Neural progenitor cell (in vitro differentiated cells): ENCODE data around the gene OPHN1. TPM values are rescaled to one million over a fixed set of nuclear protein-coding genes. Genes with fewer than 3 reads are reported as not detected.

Source experiments
- DNase-seq: peaks from one replicate; pipeline ENCODE4 v3.0.0-alpha.2; 2016; ENCODE audit warnings: low spot score
- H2AFZ ChIP-seq: fragments of 200-600 bp; sonication (generic); replicated peaks from 2 replicates; pipeline ENCODE4 v1.6.1; 2016; ENCODE audit warnings: antibody characterized with exemption
- H3F3A ChIP-seq: fragments of 200-600 bp; sonication (generic); 2 replicates; pipeline ENCODE4 v1.6.1; 2016; ENCODE audit warnings: antibody characterized with exemption, low read depth
- H3K27ac ChIP-seq: fragments of 200-600 bp; sonication (generic); 2 replicates; pipeline ENCODE4 v1.5.1; 2016; ENCODE audit warnings: mild to moderate bottlenecking
- H3K27me3 ChIP-seq: fragments of 200-600 bp; sonication (generic); 2 replicates; pipeline ENCODE4 v1.6.1; 2016; ENCODE audit warnings: mild to moderate bottlenecking, moderate library complexity
- H3K36me3 ChIP-seq: fragments of 200-600 bp; sonication (generic); 2 replicates; pipeline ENCODE4 v1.5.1; 2016
- H3K4me1 ChIP-seq: fragments of 200-600 bp; sonication (generic); 2 replicates; pipeline ENCODE4 v1.6.1; 2016; ENCODE audit warnings: mixed run types
- H3K4me2 ChIP-seq: fragments of 200-600 bp; sonication (generic); 2 replicates; pipeline ENCODE4 v1.6.1; 2016
- H3K4me3 ChIP-seq: fragments of 200-600 bp; sonication (generic); 2 replicates; pipeline ENCODE4 v1.5.1; 2016
- H3K79me2 ChIP-seq: fragments of 200-600 bp; sonication (generic); 2 replicates; pipeline ENCODE4 v1.6.1; 2016; ENCODE audit warnings: low read depth
- H3K9ac ChIP-seq: fragments of 200-600 bp; sonication (generic); 2 replicates; pipeline ENCODE4 v1.6.1; 2016
- H3K9me3 ChIP-seq: fragments of 200-600 bp; sonication (generic); 2 replicates; pipeline ENCODE4 v1.5.1; 2016; ENCODE audit warnings: low read depth
- H4K20me1 ChIP-seq: fragments of 200-600 bp; sonication (generic); 2 replicates; pipeline ENCODE4 v1.6.1; 2016; ENCODE audit warnings: low read depth
- H3K27ac Mint-ChIP-seq: 3 replicates; pipeline ENCODE4 v1.8.0; 2021; ENCODE audit warnings: mixed read lengths
- H3K27me3 Mint-ChIP-seq: 2 replicates; pipeline ENCODE4 v1.8.0; 2022; ENCODE audit warnings: low read depth, mild to moderate bottlenecking, inconsistent platforms, moderate library complexity, mixed read lengths; ENCODE audit not compliant: insufficient read depth
- H3K36me3 Mint-ChIP-seq: 3 replicates; pipeline ENCODE4 v1.8.0; 2021; ENCODE audit warnings: mixed read lengths
- H3K4me1 Mint-ChIP-seq: 3 replicates; pipeline ENCODE4 v1.8.0; 2021; ENCODE audit warnings: mixed read lengths
- H3K4me3 Mint-ChIP-seq: 3 replicates; pipeline ENCODE4 v1.8.0; 2021; ENCODE audit warnings: mild to moderate bottlenecking, moderate library complexity, mixed read lengths
- H3K9me3 Mint-ChIP-seq: 3 replicates; pipeline ENCODE4 v1.8.0; 2020; ENCODE audit warnings: mixed read lengths
- EZH2 ChIP-seq: fragments of 200-600 bp; sonication (generic); IDR thresholded peaks from 2 replicates; pipeline ENCODE4 v1.6.1; 2017; ENCODE audit warnings: antibody characterized with exemption, mild to moderate bottlenecking, moderate library complexity
- EZH2phosphoT487 ChIP-seq: fragments of 200-600 bp; sonication (generic); IDR thresholded peaks from 2 replicates; pipeline ENCODE4 v1.6.1; 2017; ENCODE audit warnings: antibody characterized with exemption
- total RNA-seq: library from RNA; depleted of rRNA; stranded (reverse); fragments of >200 nt; gene quantifications from 2 replicates; pipeline ENCODE4 v1.2.3, GENCODE V29; 2015; ENCODE audit warnings: low replicate concordance
- TF ChIP-seq, protein P1 (sequence below): fragments of 200-600 bp; sonication (generic); IDR thresholded peaks from 2 replicates; pipeline ENCODE4 v1.5.1; 2017; ENCODE audit warnings: antibody characterized with exemption, mild to moderate bottlenecking

The OPHN1 gene
- total RNA-seq, 1 donor from 2014 or later, result 4.5 TPM

DNA sequence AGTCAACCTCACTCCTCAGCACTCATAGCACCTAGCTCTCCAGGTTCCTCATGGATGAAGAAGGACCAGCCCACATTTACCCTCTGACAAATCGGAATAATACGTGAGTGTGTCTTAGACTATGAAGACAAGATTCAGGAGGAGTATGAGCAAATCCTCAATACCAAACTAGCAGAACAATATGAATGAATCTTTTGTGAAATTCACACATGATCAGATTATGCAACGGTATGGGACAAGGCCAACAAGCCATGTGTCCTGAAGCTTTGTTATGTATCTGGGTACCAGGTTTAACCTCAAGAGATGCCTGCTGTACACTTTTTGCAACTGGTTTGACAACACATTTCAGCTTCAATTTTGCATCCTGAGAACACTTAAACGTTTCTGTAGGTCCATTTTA is 300.1 kb downstream of the OPHN1 start:
- Mint-ChIP-seq H3K4me1 (no peaks in the 10 kb centered on the region), H3K4me3 (no peak overlapping the region), H3K9me3 (peaks cover 3% of the 10 kb centered on the region), H3K27ac (no peak overlapping the region), H3K27me3 (no peaks in the 10 kb centered on the region), H3K36me3 (no peaks in the 10 kb centered on the region)
- H3K9me3 ChIP-seq, result no peaks in the 10 kb centered on the region
- H3K4me2 ChIP-seq, result no peak overlapping the region
- H4K20me1 ChIP-seq, result no peaks in the 10 kb centered on the region
- no peaks in the 10 kb centered on the region for H3F3A ChIP-seq
- no peak overlapping the region for H3K9ac ChIP-seq
- H2AFZ ChIP-seq, result no peak overlapping the region
- no peak overlapping the region for H3K27ac ChIP-seq
- no peaks in the 10 kb centered on the region for H3K79me2 ChIP-seq
- DNase-seq, result no peak
- TF ChIP-seq, protein P1, sequence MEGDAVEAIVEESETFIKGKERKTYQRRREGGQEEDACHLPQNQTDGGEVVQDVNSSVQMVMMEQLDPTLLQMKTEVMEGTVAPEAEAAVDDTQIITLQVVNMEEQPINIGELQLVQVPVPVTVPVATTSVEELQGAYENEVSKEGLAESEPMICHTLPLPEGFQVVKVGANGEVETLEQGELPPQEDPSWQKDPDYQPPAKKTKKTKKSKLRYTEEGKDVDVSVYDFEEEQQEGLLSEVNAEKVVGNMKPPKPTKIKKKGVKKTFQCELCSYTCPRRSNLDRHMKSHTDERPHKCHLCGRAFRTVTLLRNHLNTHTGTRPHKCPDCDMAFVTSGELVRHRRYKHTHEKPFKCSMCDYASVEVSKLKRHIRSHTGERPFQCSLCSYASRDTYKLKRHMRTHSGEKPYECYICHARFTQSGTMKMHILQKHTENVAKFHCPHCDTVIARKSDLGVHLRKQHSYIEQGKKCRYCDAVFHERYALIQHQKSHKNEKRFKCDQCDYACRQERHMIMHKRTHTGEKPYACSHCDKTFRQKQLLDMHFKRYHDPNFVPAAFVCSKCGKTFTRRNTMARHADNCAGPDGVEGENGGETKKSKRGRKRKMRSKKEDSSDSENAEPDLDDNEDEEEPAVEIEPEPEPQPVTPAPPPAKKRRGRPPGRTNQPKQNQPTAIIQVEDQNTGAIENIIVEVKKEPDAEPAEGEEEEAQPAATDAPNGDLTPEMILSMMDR, result no peak
- TF ChIP-seq EZH2phosphoT487 (no peak), EZH2 (no peak)
- H3K4me3 ChIP-seq, result no peak overlapping the region
- no peaks in the 10 kb centered on the region for H3K27me3 ChIP-seq
- no peaks in the 10 kb centered on the region for H3K4me1 ChIP-seq
- no peaks in the 10 kb centered on the region for H3K36me3 ChIP-seq

DNA sequence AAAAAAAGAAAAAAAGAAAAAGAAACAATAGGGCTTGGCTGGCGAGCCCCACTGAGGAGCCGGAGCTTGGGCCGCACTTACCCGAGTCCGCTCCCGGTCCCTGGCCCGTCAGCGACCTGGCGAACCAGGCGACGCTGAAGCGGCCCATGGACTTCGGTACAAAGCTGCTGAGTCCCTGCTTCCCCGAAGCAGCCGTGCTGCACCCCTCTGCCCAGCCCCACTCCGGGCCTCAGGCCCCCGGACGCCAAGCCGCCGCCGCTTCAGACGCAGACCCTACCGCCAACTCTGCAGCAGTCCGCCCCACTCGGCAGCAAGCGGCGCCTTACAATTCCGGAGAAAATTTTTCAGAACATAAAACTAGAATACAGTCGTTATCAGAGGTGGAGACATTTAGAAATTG is 300.5 kb downstream of the OPHN1 start:
- H2AFZ ChIP-seq, result no peak overlapping the region
- no peaks in the 10 kb centered on the region for H3K27me3 ChIP-seq
- H3K79me2 ChIP-seq, result no peaks in the 10 kb centered on the region
- Mint-ChIP-seq H3K4me1 (no peaks in the 10 kb centered on the region), H3K27ac (no peak overlapping the region), H3K36me3 (no peaks in the 10 kb centered on the region), H3K9me3 (peaks cover 3% of the 10 kb centered on the region), H3K4me3 (no peak overlapping the region), H3K27me3 (no peaks in the 10 kb centered on the region)
- no peak for TF ChIP-seq EZH2
- TF ChIP-seq EZH2phosphoT487, result no peak
- TF ChIP-seq, protein P1, result no peak
- no peaks in the 10 kb centered on the region for H3F3A ChIP-seq
- DNase-seq, result no peak
- H3K4me3 ChIP-seq, result no peak overlapping the region
- H3K9me3 ChIP-seq, result no peaks in the 10 kb centered on the region
- H3K4me1 ChIP-seq, result no peaks in the 10 kb centered on the region
- no peak overlapping the region for H3K4me2 ChIP-seq
- H4K20me1 ChIP-seq, result no peaks in the 10 kb centered on the region
- no peak overlapping the region for H3K9ac ChIP-seq
- H3K27ac ChIP-seq, result no peak overlapping the region
- H3K36me3 ChIP-seq, result no peaks in the 10 kb centered on the region

DNA sequence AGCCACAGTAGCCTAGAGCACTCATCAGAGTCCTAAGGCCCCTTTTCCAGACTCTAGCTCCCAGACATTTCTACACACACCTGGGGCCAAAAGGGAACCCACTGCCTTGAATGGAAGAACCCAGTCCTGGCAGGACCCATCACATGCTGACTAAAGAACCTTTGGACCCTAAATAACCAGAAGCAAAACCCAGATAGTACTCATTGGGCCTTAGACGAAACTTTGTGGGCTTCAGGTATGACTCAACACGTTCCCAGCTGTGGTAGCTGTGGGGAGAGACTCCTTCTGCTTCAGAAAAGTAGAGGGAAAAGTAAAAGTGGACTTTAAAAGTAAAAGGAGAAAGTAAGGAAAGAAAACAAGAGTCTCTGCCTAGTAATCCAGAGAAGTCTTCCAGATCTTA is 311.5 kb downstream of the OPHN1 start:
- H3K79me2 ChIP-seq, result no peaks in the 10 kb centered on the region
- H2AFZ ChIP-seq, result no peak overlapping the region
- no peak overlapping the region for H3K4me3 ChIP-seq
- Mint-ChIP-seq H3K27me3 (no peaks in the 10 kb centered on the region), H3K36me3 (no peaks in the 10 kb centered on the region), H3K4me1 (no peaks in the 10 kb centered on the region), H3K9me3 (no peaks in the 10 kb centered on the region), H3K27ac (no peak overlapping the region), H3K4me3 (no peak overlapping the region)
- H3K4me2 ChIP-seq, result no peak overlapping the region
- no peaks in the 10 kb centered on the region for H4K20me1 ChIP-seq
- no peaks in the 10 kb centered on the region for H3F3A ChIP-seq
- no peak for DNase-seq
- H3K27ac ChIP-seq, result no peak overlapping the region
- H3K27me3 ChIP-seq, result no peaks in the 10 kb centered on the region
- peaks cover 6% of the 10 kb centered on the region for H3K9me3 ChIP-seq
- no peaks in the 10 kb centered on the region for H3K4me1 ChIP-seq
- no peaks in the 10 kb centered on the region for H3K36me3 ChIP-seq
- TF ChIP-seq, protein P1, result no peak
- TF ChIP-seq EZH2 (no peak), EZH2phosphoT487 (no peak)
- no peak overlapping the region for H3K9ac ChIP-seq

DNA sequence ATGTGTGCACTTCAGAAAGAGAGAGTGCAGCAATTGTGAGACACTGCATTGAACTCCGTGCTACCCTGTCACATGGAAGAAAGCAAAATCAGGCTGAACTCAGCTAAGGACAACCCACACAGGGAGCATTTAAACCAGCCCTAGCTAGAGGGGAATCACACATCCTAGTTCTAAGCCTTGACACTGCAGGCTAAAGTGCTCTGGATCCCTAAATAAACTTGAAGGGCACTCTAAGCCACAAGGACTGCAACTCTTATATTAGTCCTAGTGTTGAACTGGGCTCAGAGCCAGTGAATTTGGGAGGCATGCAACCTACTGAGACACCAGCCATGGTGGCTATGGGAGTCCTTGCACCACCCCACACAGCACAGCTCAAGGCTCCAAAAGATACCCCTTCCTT is 311.9 kb downstream of the OPHN1 start:
- Histone ChIP-seq H2AFZ (no peak overlapping the region), H3K9me3 (peaks cover 6% of the 10 kb centered on the region), H3K4me1 (no peaks in the 10 kb centered on the region), H3K4me2 (no peak overlapping the region), H4K20me1 (no peaks in the 10 kb centered on the region), H3K79me2 (no peaks in the 10 kb centered on the region), H3K9ac (no peak overlapping the region), H3K27me3 (no peaks in the 10 kb centered on the region), H3K4me3 (no peak overlapping the region), H3K27ac (no peak overlapping the region), H3F3A (no peaks in the 10 kb centered on the region), H3K36me3 (no peaks in the 10 kb centered on the region)
- no peak for DNase-seq
- TF ChIP-seq, protein P1, result no peak
- TF ChIP-seq EZH2phosphoT487, result no peak
- TF ChIP-seq EZH2, result no peak
- no peaks in the 10 kb centered on the region for H3K27me3 Mint-ChIP-seq
- no peak overlapping the region for H3K27ac Mint-ChIP-seq
- no peaks in the 10 kb centered on the region for H3K36me3 Mint-ChIP-seq
- H3K9me3 Mint-ChIP-seq, result no peaks in the 10 kb centered on the region
- H3K4me3 Mint-ChIP-seq, result no peak overlapping the region
- no peaks in the 10 kb centered on the region for H3K4me1 Mint-ChIP-seq
